GF-D8 (cell line): Measurements from ENCODE around the gene ADAM33.

Experiments used
- DNase-seq: peaks from one replicate; lab custom pipeline; 2025; lab: John Stamatoyannopoulos, UW

The ADAM33 gene

DNA sequence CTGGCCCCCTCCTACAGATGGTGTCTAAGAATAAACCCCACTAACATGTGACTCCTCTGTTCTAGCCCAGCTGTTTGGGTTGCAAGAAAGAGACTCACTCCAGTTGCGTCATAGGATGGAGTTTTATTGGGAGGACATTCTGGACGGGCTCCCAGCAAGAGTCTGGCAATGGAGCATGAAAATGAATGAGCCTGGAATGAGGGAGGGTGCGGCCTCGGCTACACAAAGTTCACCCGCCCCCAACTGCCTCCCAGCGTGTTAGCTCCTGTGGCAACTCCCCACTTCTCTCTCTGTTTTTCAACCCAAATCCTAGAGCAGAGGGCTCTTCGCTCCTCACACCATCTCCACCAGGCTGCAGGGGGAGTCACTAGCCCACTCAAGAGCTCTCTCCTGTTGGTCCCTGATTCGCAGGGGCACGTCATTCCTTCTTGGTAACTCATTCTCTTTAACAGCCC, 5.1 kb upstream of the ADAM33 start:
- no peak for DNase-seq

- no peak for DNase-seq
These were observed 4.6 kb upstream of the ADAM33 start for GRCh38 chr20:3686421-3686820.

DNA sequence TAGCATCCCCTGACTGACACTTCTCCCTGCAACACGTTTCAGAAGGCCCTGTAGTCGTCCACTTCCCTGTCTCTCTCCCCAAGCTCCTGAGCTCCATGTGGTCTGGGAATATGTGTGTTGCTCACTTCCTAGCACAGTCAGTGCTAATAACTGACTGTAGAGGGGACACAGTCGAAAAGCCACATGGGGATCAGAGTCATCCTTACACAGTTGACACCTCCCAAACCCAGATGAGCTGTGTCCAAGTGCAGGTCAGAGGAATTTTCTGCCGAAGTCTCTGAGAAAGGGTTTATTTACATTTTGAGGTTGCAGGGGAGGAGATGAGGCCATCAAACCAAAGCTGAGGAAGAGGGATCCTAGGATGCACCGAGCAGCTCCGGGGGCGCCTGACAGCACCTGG, 3.5 kb upstream of the ADAM33 start:
- no peak for DNase-seq

GRCh38 chr20:3681352-3681930, 369 bp downstream of the ADAM33 start:
- DNase-seq, result no peak

GRCh38 chr20:3680701-3681351, 984 bp downstream of the ADAM33 start:
- no peak for DNase-seq

- DNase-seq, result no peak
These were observed 1.8 kb downstream of the ADAM33 start for GRCh38 chr20:3679749-3680700.

DNA sequence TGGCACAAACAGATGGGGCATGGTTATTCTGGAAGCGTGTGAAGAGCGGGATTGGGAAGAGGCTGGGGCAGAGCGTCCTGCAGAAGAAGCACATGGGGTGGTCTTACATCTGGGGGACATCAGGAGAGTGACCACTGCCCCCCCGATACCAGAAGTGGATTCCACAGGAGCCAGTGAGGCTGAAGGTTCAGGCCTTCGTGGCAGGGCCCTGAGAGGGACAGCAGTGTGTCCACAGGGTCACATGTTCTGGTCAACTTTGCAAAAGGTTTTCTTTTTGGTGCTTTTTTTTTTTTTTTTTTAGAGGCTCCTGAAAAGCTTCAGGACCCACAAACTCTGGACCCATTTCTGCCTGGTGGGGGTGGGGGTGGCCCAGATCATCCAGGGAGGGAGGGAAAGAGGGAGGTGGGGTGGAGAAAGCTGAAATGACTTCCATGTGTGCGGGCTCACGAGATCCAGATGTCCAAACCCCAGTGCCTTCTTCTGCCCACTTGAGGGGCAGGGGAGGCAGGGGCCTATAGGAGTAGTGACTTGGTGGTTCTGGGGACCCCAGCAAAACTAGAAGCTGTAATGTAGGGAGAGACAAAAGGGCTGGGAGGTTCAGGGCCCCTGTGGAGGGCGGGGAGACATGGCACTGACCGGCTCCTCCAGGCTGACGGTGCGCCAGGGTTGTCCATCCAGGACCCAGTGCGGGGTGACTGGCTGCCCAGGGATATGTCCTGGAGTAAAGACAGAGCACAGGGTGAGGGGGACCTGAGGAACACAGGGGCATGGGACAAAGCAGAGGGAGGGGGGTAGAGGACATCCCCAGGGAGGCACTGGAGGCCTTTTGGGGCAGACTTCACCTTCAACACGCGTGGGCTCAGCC, 2.7 kb downstream of the ADAM33 start:
- no peak for DNase-seq

- no peak for DNase-seq
These were observed 3.6 kb downstream of the ADAM33 start for GRCh38 chr20:3678198-3678597.

GRCh38 chr20:3677733-3678132, 4.1 kb downstream of the ADAM33 start:
- no peak for DNase-seq

DNA sequence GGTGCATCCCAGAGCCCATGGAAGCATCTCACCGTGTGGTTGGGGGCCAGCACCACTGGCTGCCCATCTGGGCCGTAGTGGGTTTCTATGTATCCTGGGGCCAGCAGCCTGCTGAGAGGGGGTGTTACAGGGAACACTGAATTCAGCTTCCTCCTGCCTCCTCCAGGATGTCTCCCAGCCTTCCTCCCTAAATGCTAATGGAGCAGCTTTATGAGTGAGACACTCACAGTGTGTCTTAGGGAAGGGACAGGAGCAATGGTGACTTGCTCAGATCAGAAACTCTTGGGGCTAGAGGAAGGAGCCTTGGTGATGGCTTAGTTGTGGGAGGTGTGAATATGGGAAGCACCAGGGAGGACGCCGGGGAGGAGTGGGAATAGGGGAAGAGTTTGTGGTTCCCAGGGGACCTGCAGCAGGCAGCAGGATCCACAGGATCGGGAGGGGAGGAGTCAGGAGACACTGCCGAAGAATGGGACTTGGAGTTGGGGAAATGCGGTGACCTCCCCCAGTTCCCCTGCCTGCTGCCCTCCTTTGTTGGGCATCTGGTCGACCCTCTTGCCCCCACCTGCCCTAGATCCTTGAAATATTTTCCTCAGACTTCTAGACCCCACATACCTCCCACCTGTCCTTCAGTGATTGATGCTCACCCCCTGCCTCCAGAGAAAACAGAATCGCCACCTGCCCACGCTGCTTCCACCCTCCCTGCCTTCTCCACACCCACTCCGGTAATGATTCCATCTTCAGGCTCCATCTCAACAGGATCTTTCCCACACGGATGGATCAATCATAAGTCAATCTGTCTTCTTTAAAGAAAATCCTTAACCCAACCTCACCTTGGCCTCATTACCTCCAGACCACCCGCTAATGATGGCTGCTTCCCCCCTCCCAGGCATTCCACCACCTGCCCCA, 6.6 kb downstream of the ADAM33 start:
- no peak for DNase-seq

GRCh38 chr20:3674447-3674846, 7.4 kb downstream of the ADAM33 start:
- DNase-seq, result no peak

- DNase-seq, result no peak
These were observed 8.4 kb downstream of the ADAM33 start for GRCh38 chr20:3673221-3674070.

GRCh38 chr20:3672547-3673171, 9.2 kb downstream of the ADAM33 start:
- no peak for DNase-seq

GRCh38 chr20:3671986-3672546, 9.7 kb downstream of the ADAM33 start:
- DNase-seq, result no peak

DNA sequence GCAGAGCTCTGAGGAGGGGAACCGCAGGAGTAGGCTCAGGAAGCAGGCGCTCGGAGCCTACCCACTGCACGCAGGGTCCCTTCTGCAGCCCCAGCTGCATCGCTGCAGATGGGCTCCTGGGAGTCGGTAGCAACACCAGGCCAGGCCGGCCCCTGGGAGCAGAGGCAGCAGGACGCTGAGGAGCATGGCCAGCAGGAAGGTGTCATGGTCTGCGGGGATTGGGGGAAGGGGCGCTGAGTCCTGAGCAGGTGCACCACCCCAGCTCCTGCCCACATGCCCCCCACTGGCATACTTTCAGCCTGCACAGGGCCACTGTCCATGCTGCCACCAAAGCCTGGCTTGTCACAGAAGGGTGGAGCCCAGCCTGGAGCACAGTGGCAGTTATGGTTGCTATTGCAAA, 10.9 kb downstream of the ADAM33 start:
- no peak for DNase-seq

GRCh38 chr20:3670511-3670910, 11.3 kb downstream of the ADAM33 start:
- no peak for DNase-seq

- no peak for DNase-seq
These were observed 12.0 kb downstream of the ADAM33 start for GRCh38 chr20:3669710-3670367.

DNA sequence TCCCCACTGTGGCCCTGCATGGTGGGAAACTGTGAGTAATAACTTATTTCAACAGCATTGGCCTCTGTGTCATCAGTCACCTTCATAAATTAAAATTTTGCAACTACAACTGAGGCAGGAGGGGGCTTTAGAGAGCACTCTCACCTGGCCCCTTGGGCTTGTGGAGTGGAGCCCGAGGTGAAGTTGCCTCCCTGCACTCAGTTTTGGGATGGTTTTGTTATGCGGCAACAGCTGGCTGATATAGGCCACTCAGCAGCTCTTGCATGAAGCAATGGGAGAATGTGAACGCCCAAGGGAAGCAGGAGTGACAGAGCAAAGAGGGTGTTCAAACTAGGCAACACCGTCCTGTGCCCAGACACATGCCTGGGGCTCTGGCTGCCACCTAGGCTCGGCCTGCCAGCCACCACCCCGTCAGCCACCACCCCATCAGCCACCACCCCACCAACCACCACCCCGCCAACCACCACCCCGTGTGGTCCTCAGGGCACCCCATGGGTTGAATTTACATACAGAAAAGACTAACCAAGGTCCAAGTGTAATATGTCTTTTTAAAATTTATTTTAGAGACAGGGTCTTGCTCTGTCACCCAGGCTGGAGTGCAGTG, 14.3 kb downstream of the ADAM33 start:
- DNase-seq, result no peak
